ENCODE data around the gene TMPO.
A peak's percentile ranks its signal among the peaks of the same experiment; 100 is the strongest.
"Not testable (repeated sequence)": the region's sequence is repeated elsewhere in the genome, so short reads cannot be mapped to it uniquely, and the experiment has no call there.

TMPO gene

GRCh38 chr12:98490501-98491453 is 24.6 kb upstream of the TMPO start:
- TF ChIP-seq, protein P1, sequence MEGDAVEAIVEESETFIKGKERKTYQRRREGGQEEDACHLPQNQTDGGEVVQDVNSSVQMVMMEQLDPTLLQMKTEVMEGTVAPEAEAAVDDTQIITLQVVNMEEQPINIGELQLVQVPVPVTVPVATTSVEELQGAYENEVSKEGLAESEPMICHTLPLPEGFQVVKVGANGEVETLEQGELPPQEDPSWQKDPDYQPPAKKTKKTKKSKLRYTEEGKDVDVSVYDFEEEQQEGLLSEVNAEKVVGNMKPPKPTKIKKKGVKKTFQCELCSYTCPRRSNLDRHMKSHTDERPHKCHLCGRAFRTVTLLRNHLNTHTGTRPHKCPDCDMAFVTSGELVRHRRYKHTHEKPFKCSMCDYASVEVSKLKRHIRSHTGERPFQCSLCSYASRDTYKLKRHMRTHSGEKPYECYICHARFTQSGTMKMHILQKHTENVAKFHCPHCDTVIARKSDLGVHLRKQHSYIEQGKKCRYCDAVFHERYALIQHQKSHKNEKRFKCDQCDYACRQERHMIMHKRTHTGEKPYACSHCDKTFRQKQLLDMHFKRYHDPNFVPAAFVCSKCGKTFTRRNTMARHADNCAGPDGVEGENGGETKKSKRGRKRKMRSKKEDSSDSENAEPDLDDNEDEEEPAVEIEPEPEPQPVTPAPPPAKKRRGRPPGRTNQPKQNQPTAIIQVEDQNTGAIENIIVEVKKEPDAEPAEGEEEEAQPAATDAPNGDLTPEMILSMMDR (conservative IDR thresholded peaks at IDR 0.05; ENCODE audit: low read depth, low read length) = peak; percentile 91
- Histone ChIP-seq H3K27ac (peak overlapping the region; percentile 45), H2AFZ (ENCODE audit: low read depth) (peak overlapping the region; percentile 72), H3K36me3 (ENCODE audit: insufficient read depth) (no peaks in the 10 kb centered on the region), H3K4me3 (IDR thresholded peaks at IDR 0.05; ENCODE audit: insufficient read depth, low read depth, low read length) (no peak overlapping the region), H3K9ac (peak overlapping the region; percentile 26; the same call in 1 of the 2 replicates), H3K27me3 (ENCODE audit: insufficient read depth, low read depth) (no peaks in the 10 kb centered on the region), H4K20me1 (ENCODE audit: insufficient read depth) (no peaks in the 10 kb centered on the region), H3K79me2 (ENCODE audit: insufficient read depth, low read depth) (no peaks in the 10 kb centered on the region), H3K4me2 (peak overlapping the region; percentile 30; the same call in 1 of the 2 replicates), H3K4me1 (ENCODE audit: low read depth, poor library complexity, severe bottlenecking) (peaks cover 11% of the 10 kb centered on the region)

DNA sequence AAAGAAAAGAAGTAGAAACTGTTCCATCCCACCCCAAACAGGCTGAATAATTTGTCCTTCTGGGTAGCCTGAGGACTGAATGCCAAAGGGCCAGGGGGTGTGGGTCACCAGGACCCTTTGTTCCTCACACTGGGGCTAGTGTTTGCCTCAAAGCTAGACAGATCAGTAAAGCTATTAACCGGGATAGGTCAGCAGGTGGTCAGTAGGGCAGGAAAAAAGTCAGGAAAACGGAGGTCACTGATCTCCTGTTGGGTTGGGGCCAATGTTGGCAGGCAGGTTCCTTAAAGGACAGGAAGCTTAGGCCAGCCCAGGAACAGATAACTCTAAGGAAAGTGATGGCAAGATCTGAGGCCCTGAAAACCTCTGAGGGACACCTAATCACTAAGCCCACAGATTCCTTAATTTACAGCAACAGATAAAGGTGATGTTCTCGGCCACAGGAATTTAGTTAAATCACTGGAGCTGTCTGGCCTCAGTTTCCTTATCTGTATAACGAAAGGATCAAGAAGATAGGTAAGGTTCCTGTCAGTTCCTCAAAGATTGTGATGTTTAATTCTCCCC is 22.7 kb upstream of the TMPO start:
- Histone ChIP-seq H3K4me1 (ENCODE audit: low read depth, poor library complexity, severe bottlenecking) (peaks cover 11% of the 10 kb centered on the region), H3K4me2 (no peak overlapping the region)

GRCh38 chr12:98501266-98501629 is 14.1 kb upstream of the TMPO start:
- not testable (repeated sequence) for H3K4me1 ChIP-seq (ENCODE audit: low read depth, poor library complexity, severe bottlenecking); H3K9ac ChIP-seq; H2AFZ ChIP-seq (ENCODE audit: low read depth); H3K4me2 ChIP-seq; H3K79me2 ChIP-seq (ENCODE audit: insufficient read depth, low read depth); H3K36me3 ChIP-seq (ENCODE audit: insufficient read depth); H3K4me3 ChIP-seq (IDR thresholded peaks at IDR 0.05; ENCODE audit: insufficient read depth, low read depth, low read length); H3K27ac ChIP-seq; H4K20me1 ChIP-seq (ENCODE audit: insufficient read depth); H3K27me3 ChIP-seq (ENCODE audit: insufficient read depth, low read depth)

More for the DNA sequence above, 22.7 kb upstream of the TMPO start:
- no peaks in the 10 kb centered on the region for H3K36me3 ChIP-seq (ENCODE audit: insufficient read depth)
- TF ChIP-seq, protein P1 (conservative IDR thresholded peaks at IDR 0.05; ENCODE audit: low read depth, low read length) = no peak
- H3K4me3 ChIP-seq (IDR thresholded peaks at IDR 0.05; ENCODE audit: insufficient read depth, low read depth, low read length) = no peak overlapping the region
- no peaks in the 10 kb centered on the region for H4K20me1 ChIP-seq (ENCODE audit: insufficient read depth)
- no peaks in the 10 kb centered on the region for H3K79me2 ChIP-seq (ENCODE audit: insufficient read depth, low read depth)
- H3K27me3 ChIP-seq (ENCODE audit: insufficient read depth, low read depth) = no peaks in the 10 kb centered on the region
- no peak overlapping the region for H3K27ac ChIP-seq
- H2AFZ ChIP-seq (ENCODE audit: low read depth) = no peak overlapping the region; the same call in 1 of the 2 replicates
- H3K9ac ChIP-seq = no peak overlapping the region

- H3K27me3 ChIP-seq (ENCODE audit: insufficient read depth, low read depth) = no peaks in the 10 kb centered on the region
- H4K20me1 ChIP-seq (ENCODE audit: insufficient read depth) = no peaks in the 10 kb centered on the region
- H3K79me2 ChIP-seq (ENCODE audit: insufficient read depth, low read depth) = no peaks in the 10 kb centered on the region
- peaks cover 4% of the 10 kb centered on the region for H3K4me1 ChIP-seq (ENCODE audit: low read depth, poor library complexity, severe bottlenecking)
- H3K27ac ChIP-seq = peak overlapping the region; percentile 97
- TF ChIP-seq, protein P1 (conservative IDR thresholded peaks at IDR 0.05; ENCODE audit: low read depth, low read length) = no peak
- no peak overlapping the region for H3K4me3 ChIP-seq (IDR thresholded peaks at IDR 0.05; ENCODE audit: insufficient read depth, low read depth, low read length)
- no peaks in the 10 kb centered on the region for H3K36me3 ChIP-seq (ENCODE audit: insufficient read depth)
- H3K9ac ChIP-seq = peak overlapping the region; percentile 91
- H2AFZ ChIP-seq (ENCODE audit: low read depth) = peak overlapping the region; percentile 86
- H3K4me2 ChIP-seq = peak overlapping the region; percentile 25; the same call in 1 of the 2 replicates
Observed at GRCh38 chr12:98503342-98503591, 12.1 kb upstream of the TMPO start.

All from KMS-11 (cell line).